Vagina (tissue), 2 donors: ENCODE results near the gene SYNJ1. TPM values are rescaled to one million over a fixed set of nuclear protein-coding genes. Genes with fewer than 3 reads are reported as not detected.
"Not testable (repeated sequence)": the region's sequence is repeated elsewhere in the genome, so short reads cannot be mapped to it uniquely, and the experiment has no call there.

Experiments
- DNase-seq, 2 donors: peaks; one replicate each; pipeline ENCODE4 v3.0.0-alpha.2; 2017; ENCODE audit errors: extremely low spot score in 2 of 2
- H3K27ac ChIP-seq: fragments of 200-600 bp; sonication (generic); one replicate; pipeline ENCODE4 v1.5.1; 2019
- H3K27me3 ChIP-seq: fragments of 200-600 bp; sonication (generic); one replicate; pipeline ENCODE4 v1.5.1; 2019
- H3K36me3 ChIP-seq, 2 donors: fragments of 200-600 bp; sonication (generic); one replicate each; pipeline ENCODE4 v1.5.1; 2017 to 2019
- H3K4me1 ChIP-seq: fragments of 200-600 bp; sonication (generic); one replicate; pipeline ENCODE4 v1.5.1; 2019
- H3K4me3 ChIP-seq, 2 donors: fragments of 200-600 bp; sonication (generic); 1 replicate in 1 of 2; 2 replicates in 1 of 2; pipeline ENCODE4 v1.5.1; 2016 to 2019
- H3K9me3 ChIP-seq: fragments of 200-600 bp; sonication (generic); one replicate; pipeline ENCODE4 v1.5.1; 2019
- CTCF ChIP-seq, 3 experiments: fragments of 450-650 bp in 2 of 3; fragments of 200-600 bp in 1 of 3; sonication (generic) in 1 of 3; IDR thresholded peaks; one replicate each; pipeline ENCODE4 v1.5.1; 2017 to 2019; ENCODE audit warnings: antibody characterized with exemption in 3 of 3, mild to moderate bottlenecking in 2 of 3, moderate library complexity in 2 of 3
- POLR2A ChIP-seq, 2 donors: fragments of 450-650 bp; IDR thresholded peaks; one replicate each; pipeline ENCODE4 v1.6.1; 2017; ENCODE audit warnings: antibody characterized with exemption in 2 of 2, mild to moderate bottlenecking in 2 of 2, moderate library complexity in 2 of 2
- POLR2AphosphoS5 ChIP-seq, 2 donors: sonication (generic); formaldehyde crosslinking; IDR thresholded peaks; one replicate each; pipeline ENCODE4 v1.9.0; 2017; ENCODE audit warnings: antibody characterized with exemption in 2 of 2, mild to moderate bottlenecking in 2 of 2, low read depth in 1 of 2; ENCODE audit not compliant: insufficient read depth in 1 of 2
- intact Hi-C: fragments of 100-400 bp; cut with DNase I; formaldehyde crosslinking; loops from one replicate; pipeline ENCODE4 v1.15.1; 2023
- total RNA-seq: library from RNA; depleted of rRNA; stranded (reverse); fragments of >200 nt; gene quantifications from one replicate; pipeline ENCODE4 v1.2.3, GENCODE V29; 2016

The SYNJ1 gene
- total RNA-seq, 1 donor from 2014 or later: 22.8 TPM

GRCh38 chr21:32698286-32698685, 29.5 kb downstream of the SYNJ1 start:
- intact Hi-C loops: no loop called here
- Histone ChIP-seq H3K4me1 (peaks cover 7% of the 10 kb centered on the region), H3K9me3 (no peaks in the 10 kb centered on the region), H3K27ac (no peak overlapping the region), H3K4me3 (no peak overlapping the region), H3K36me3 (peaks cover 0 to 4% of the 10 kb centered on the region in 2 donors), H3K27me3 (no peaks in the 10 kb centered on the region)
- no peak for DNase-seq
- TF ChIP-seq POLR2A (IDR thresholded peaks at IDR 0.05): no peak
- TF ChIP-seq POLR2AphosphoS5 (IDR thresholded peaks at IDR 0.05; ENCODE audit: insufficient read depth in 1 of 2, low read depth in 1 of 2): no peak
- TF ChIP-seq CTCF (IDR thresholded peaks at IDR 0.05): no peak

- H3K4me1 ChIP-seq, H3K27me3 ChIP-seq, H3K36me3 ChIP-seq, H3K9me3 ChIP-seq, intact Hi-C loops, H3K27ac ChIP-seq, H3K4me3 ChIP-seq, DNase-seq: not testable (repeated sequence)
Observed at GRCh38 chr21:32695482-32695881, 32.3 kb downstream of the SYNJ1 start.

- H3K4me3 ChIP-seq: no peak overlapping the region
- intact Hi-C loops: no loop called here
- H3K9me3 ChIP-seq: no peaks in the 10 kb centered on the region
- DNase-seq: no peak
- no peak overlapping the region for H3K27ac ChIP-seq
- TF ChIP-seq POLR2AphosphoS5 (IDR thresholded peaks at IDR 0.05; ENCODE audit: insufficient read depth in 1 of 2, low read depth in 1 of 2) (no peak), CTCF (IDR thresholded peaks at IDR 0.05) (no peak), POLR2A (IDR thresholded peaks at IDR 0.05) (no peak)
- no peaks in the 10 kb centered on the region for H3K4me1 ChIP-seq
- no peaks in the 10 kb centered on the region for H3K36me3 ChIP-seq
- no peaks in the 10 kb centered on the region for H3K27me3 ChIP-seq
Observed at GRCh38 chr21:32693581-32693980, 34.2 kb downstream of the SYNJ1 start.

GRCh38 chr21:32690085-32690484, 37.7 kb downstream of the SYNJ1 start:
- Histone ChIP-seq H3K36me3 (no peaks in the 10 kb centered on the region), H3K4me3 (no peak overlapping the region), H3K27me3 (no peaks in the 10 kb centered on the region), H3K27ac (no peak overlapping the region), H3K4me1 (no peaks in the 10 kb centered on the region), H3K9me3 (no peaks in the 10 kb centered on the region)
- TF ChIP-seq CTCF (IDR thresholded peaks at IDR 0.05) (no peak), POLR2A (IDR thresholded peaks at IDR 0.05) (no peak), POLR2AphosphoS5 (IDR thresholded peaks at IDR 0.05; ENCODE audit: insufficient read depth in 1 of 2, low read depth in 1 of 2) (no peak)
- no peak for DNase-seq
- intact Hi-C loops: no loop called here

- H3K27me3 ChIP-seq: no peaks in the 10 kb centered on the region
- no peaks in the 10 kb centered on the region for H3K4me1 ChIP-seq
- H3K4me3 ChIP-seq: no peak overlapping the region
- no peaks in the 10 kb centered on the region for H3K9me3 ChIP-seq
- intact Hi-C loops: no loop called here
- H3K36me3 ChIP-seq: no peaks in the 10 kb centered on the region
- no peak overlapping the region for H3K27ac ChIP-seq
- no peak for TF ChIP-seq POLR2A (IDR thresholded peaks at IDR 0.05)
- no peak for TF ChIP-seq CTCF (IDR thresholded peaks at IDR 0.05)
- TF ChIP-seq POLR2AphosphoS5 (IDR thresholded peaks at IDR 0.05; ENCODE audit: insufficient read depth in 1 of 2, low read depth in 1 of 2): no peak
- DNase-seq: no peak
Observed at GRCh38 chr21:32687643-32688345, 40.0 kb downstream of the SYNJ1 start.
